GM13977 (cell line): Measurements from ENCODE around the gene HSPB3.

Experiments
- DNase-seq: peaks from one replicate; pipeline ENCODE4 v3.0.0; 2012; ENCODE audit warnings: low spot score
- CTCF ChIP-seq: IDR thresholded peaks from 2 replicates; pipeline ENCODE4 v1.5.1; 2012; ENCODE audit warnings: mild to moderate bottlenecking, control low read depth; ENCODE audit not compliant: insufficient read depth; ENCODE audit errors: extremely low read depth, missing control alignments
- in situ Hi-C: fragments of 300-500 bp; cut with MboI; formaldehyde crosslinking; loops from one replicate; pipeline ENCODE4 v1.12.0; 2022; ENCODE audit warnings: low sequenced_read_pairs, low pct_unique_long_range_greater_than_20kb, mixed read lengths, inconsistent platforms; ENCODE audit not compliant: unreplicated experiment

HSPB3 gene

GRCh38 chr5:54450542-54450941, 5.0 kb upstream of the HSPB3 start:
- TF ChIP-seq CTCF: no peak
- in situ Hi-C loops: no loop called here
- DNase-seq: no peak

GRCh38 chr5:54453046-54453445, 2.5 kb upstream of the HSPB3 start:
- no peak for TF ChIP-seq CTCF
- no peak for DNase-seq
- in situ Hi-C loops: no loop called here

- in situ Hi-C loops: no loop called here
- no peak for DNase-seq
- no peak for TF ChIP-seq CTCF
Measured at GRCh38 chr5:54454602-54455001, 897 bp upstream of the HSPB3 start.

- DNase-seq: no peak
- TF ChIP-seq CTCF: no peak
- in situ Hi-C loops: no loop called here
Measured at GRCh38 chr5:54457094-54457862, 1.8 kb downstream of the HSPB3 start.

- TF ChIP-seq CTCF: no peak
- in situ Hi-C loops: no loop called here
- DNase-seq: no peak
Measured at GRCh38 chr5:54458221-54458620, 2.7 kb downstream of the HSPB3 start.

- in situ Hi-C loops: no loop called here
- DNase-seq: no peak
Measured at GRCh38 chr5:54460181-54460919, 4.9 kb downstream of the HSPB3 start.

More at GRCh38 chr5:54460181-54460919, 4.9 kb downstream of the HSPB3 start:
- TF ChIP-seq CTCF: no peak
